Prostate gland (tissue), 2 donors: ENCODE measurements around the gene MPDU1. TPM values are rescaled to one million over a fixed set of nuclear protein-coding genes. Genes with fewer than 3 reads are reported as not detected.

Source experiments
- DNase-seq: peaks from one replicate; pipeline ENCODE4 v3.0.0-alpha.2; 2019; ENCODE audit warnings: low spot score
- H3K27ac ChIP-seq, 2 donors: fragments of 200-600 bp; sonication (generic); 2 replicates each; pipeline ENCODE4 v1.5.1; 2017 to 2019
- H3K27me3 ChIP-seq: fragments of 200-600 bp; sonication (generic); replicated peaks from 2 replicates; pipeline ENCODE4 v1.5.1; 2019; ENCODE audit not compliant: insufficient read depth
- H3K36me3 ChIP-seq, 2 donors: fragments of 200-600 bp; sonication (generic); 1 replicate in 1 of 2; 2 replicates in 1 of 2; pipeline versions ENCODE4 v1.5.1 to v1.8.1; 2017 to 2019
- H3K4me1 ChIP-seq: fragments of 200-600 bp; sonication (generic); replicated peaks from 2 replicates; pipeline ENCODE4 v1.5.1; 2019
- H3K4me3 ChIP-seq, 2 donors: fragments of 200-600 bp; sonication (generic); 2 replicates each; pipeline ENCODE4 v1.5.1; 2017 to 2019
- H3K9me3 ChIP-seq: fragments of 200-600 bp; sonication (generic); 2 replicates; pipeline ENCODE4 v1.5.1; 2017
- POLR2A ChIP-seq: fragments of 450-650 bp; IDR thresholded peaks from one replicate; pipeline ENCODE4 v1.6.1; 2016; ENCODE audit warnings: antibody characterized with exemption, mild to moderate bottlenecking
- POLR2AphosphoS5 ChIP-seq: sonication (generic); formaldehyde crosslinking; IDR thresholded peaks from one replicate; pipeline ENCODE4 v1.6.1; 2017; ENCODE audit warnings: antibody characterized with exemption
- WGBS: methylation state at CpG from one replicate; pipeline ENCODE4 v1.1.5; 2018; 5-methylcytosine and 5-hydroxymethylcytosine counted together
- intact Hi-C: fragments of 100-400 bp; cut with DNase I; formaldehyde crosslinking; loops from one replicate; pipeline ENCODE4 v1.14.2; 2022
- total RNA-seq, 2 donors: library from RNA; depleted of rRNA; stranded (reverse); fragments of >200 nt; gene quantifications; one replicate each; pipeline ENCODE4 v1.1.0, GENCODE V29; 2016
- TF ChIP-seq, protein P1 (sequence below), 4 experiments: fragments of 200-600 bp in 2 of 4; fragments of 450-650 bp in 2 of 4; sonication (generic) in 2 of 4; IDR thresholded peaks; 1 replicate in 3 of 4; 2 replicates in 1 of 4; pipeline ENCODE4 v1.5.1; 2016 to 2019; ENCODE audit warnings: antibody characterized with exemption in 4 of 4, mild to moderate bottlenecking in 2 of 4, moderate library complexity in 2 of 4

The MPDU1 gene
- total RNA-seq, 2 donors from 2014 or later, result 101 to 239 TPM

DNA sequence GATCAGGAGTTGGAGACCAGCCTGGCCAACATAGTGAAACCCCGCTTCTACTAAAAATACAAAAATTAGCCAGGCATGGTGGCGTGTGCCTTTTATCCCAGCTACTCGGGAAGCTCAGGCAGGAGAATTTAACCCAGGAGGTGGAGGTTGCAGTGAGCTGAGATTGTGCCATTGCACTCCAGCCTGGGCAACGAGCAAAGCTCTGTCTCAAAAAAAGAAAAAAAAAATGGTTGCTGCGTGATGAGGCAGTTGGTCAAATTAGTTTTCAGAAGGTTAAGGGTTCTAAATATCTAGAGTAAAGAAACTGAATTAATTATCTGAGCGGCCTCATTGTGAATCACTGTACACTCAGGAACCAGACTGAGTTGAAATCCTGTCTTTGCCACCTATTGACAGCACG, 7.7 kb upstream of the MPDU1 start:
- no peak for DNase-seq
- Histone ChIP-seq H3K27me3 (no peaks in the 10 kb centered on the region), H3K9me3 (no peaks in the 10 kb centered on the region), H3K4me3 (no peak overlapping the region), H3K36me3 (peaks cover 26 to 42% of the 10 kb centered on the region in 2 donors), H3K4me1 (no peaks in the 10 kb centered on the region), H3K27ac (no peak overlapping the region)
- intact Hi-C loops, result no loop called here
- TF ChIP-seq POLR2AphosphoS5 (no peak), POLR2A (no peak)
- TF ChIP-seq, protein P1, sequence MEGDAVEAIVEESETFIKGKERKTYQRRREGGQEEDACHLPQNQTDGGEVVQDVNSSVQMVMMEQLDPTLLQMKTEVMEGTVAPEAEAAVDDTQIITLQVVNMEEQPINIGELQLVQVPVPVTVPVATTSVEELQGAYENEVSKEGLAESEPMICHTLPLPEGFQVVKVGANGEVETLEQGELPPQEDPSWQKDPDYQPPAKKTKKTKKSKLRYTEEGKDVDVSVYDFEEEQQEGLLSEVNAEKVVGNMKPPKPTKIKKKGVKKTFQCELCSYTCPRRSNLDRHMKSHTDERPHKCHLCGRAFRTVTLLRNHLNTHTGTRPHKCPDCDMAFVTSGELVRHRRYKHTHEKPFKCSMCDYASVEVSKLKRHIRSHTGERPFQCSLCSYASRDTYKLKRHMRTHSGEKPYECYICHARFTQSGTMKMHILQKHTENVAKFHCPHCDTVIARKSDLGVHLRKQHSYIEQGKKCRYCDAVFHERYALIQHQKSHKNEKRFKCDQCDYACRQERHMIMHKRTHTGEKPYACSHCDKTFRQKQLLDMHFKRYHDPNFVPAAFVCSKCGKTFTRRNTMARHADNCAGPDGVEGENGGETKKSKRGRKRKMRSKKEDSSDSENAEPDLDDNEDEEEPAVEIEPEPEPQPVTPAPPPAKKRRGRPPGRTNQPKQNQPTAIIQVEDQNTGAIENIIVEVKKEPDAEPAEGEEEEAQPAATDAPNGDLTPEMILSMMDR (IDR thresholded peaks at IDR 0.05), result no peak
- 71% methylated on average over 7 of the region's 7 CpGs for WGBS

DNA sequence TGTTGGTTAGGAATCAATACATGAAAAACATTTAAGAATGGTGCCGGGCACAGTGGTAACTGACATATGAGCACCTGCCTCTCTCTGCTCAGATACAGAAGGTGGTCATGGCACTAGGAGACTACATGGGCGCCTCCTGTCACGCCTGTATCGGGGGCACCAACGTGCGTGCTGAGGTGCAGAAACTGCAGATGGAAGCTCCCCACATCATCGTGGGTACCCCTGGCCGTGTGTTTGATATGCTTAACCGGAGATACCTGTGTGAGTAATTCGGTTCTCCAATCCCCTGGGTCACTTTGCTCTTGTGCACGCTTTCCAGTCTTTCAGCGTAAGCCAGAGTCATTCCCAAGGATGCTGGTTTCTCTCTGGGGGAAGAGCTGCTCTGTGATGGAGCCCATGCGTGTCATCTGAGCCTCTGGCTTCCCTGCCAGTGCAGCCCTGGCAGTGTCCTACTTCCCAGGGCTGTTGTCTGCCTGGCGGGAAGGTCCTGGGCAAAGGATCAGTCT, 7.2 kb upstream of the MPDU1 start:
- Histone ChIP-seq H3K4me1 (no peaks in the 10 kb centered on the region), H3K27me3 (no peaks in the 10 kb centered on the region), H3K4me3 (no peak overlapping the region), H3K9me3 (no peaks in the 10 kb centered on the region), H3K36me3 (peaks cover 26 to 42% of the 10 kb centered on the region in 2 donors), H3K27ac (no peak overlapping the region)
- TF ChIP-seq, protein P1 (IDR thresholded peaks at IDR 0.05), result no peak
- TF ChIP-seq POLR2AphosphoS5 (no peak), POLR2A (no peak)
- intact Hi-C loops, result no loop called here
- 80% methylated on average over 14 of the region's 14 CpGs for WGBS
- no peak for DNase-seq

DNA sequence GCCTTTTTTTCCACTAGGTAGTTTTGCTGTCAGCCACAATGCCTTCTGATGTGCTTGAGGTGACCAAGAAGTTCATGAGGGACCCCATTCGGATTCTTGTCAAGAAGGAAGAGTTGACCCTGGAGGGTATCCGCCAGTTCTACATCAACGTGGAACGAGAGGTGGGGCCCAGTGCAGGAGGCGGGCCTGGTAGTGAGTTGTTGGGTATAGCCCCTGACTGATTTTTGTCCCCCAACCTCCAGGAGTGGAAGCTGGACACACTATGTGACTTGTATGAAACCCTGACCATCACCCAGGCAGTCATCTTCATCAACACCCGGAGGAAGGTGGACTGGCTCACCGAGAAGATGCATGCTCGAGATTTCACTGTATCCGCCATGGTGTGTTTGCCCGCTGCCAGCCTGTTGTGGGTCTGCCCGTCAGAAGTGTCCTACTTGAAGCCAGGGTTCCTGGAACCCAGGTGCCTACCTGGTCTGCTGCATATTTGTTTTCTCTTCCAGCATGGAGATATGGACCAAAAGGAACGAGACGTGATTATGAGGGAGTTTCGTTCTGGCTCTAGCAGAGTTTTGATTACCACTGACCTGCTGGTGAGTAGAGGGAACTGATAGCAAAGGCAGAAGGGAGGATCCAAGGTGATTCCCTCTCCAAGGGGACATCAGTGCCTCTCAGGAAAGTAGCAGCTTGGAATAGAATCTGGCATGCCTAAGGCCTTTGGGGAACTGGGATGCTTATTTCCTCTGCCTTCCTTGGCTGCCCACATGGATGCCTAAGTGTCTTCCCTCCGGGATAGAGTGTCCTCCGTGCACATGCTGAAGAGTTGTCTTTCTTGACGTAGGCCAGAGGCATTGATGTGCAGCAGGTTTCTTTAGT, 6.1 kb upstream of the MPDU1 start:
- H3K9me3 ChIP-seq, result no peaks in the 10 kb centered on the region
- WGBS, result 75% methylated on average over 17 of the region's 17 CpGs
- H3K27me3 ChIP-seq, result no peaks in the 10 kb centered on the region
- no peak for DNase-seq
- TF ChIP-seq, protein P1 (IDR thresholded peaks at IDR 0.05), result no peak
- TF ChIP-seq POLR2A (no peak), POLR2AphosphoS5 (no peak)
- H3K4me1 ChIP-seq, result peaks cover 6% of the 10 kb centered on the region
- peaks cover 26 to 42% of the 10 kb centered on the region in 2 donors for H3K36me3 ChIP-seq
- intact Hi-C loops, result no loop called here
- H3K4me3 ChIP-seq, result no peak overlapping the region
- H3K27ac ChIP-seq, result no peak overlapping the region

DNA sequence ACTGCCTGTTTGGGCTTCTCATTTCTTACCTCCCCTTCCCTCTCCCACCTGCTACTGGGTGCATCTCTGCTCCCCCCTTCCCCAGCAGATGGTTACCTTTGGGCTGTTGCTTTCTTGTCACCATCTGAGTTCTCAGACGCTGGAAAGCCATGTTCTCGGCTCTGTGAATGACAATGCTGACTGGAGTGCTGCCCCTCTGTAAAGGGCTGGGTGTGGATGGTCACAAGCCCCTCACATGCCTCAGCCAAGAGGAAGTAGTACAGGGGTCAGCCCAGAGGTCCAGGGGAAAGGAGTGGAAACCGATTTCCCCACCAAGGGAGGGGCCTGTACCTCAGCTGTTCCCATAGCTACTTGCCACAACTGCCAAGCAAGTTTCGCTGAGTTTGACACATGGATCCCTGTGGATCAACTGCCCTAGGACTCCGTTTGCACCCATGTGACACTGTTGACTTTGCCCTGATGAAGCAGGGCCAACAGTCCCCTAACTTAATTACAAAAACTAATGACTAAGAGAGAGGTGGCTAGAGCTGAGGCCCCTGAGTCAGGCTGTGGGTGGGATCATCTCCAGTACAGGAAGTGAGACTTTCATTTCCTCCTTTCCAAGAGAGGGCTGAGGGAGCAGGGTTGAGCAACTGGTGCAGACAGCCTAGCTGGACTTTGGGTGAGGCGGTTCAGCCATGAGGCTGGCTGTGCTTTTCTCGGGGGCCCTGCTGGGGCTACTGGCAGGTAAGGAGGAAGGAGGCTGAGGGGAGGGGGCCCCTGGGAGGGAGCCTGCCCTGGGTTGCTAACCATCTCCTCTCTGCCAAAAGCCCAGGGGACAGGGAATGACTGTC, 4.4 kb upstream of the MPDU1 start, which contains the start of gene CD68:
Gene CD68 (plus strand): TSS at position 638 of the 833 bp plus-strand sequence. CDS start 40 bp downstream, at position 678.
- WGBS, result 20% methylated on average over 7 of the region's 7 CpGs
- no peak within 1 kb of the TSS for H3K4me3 ChIP-seq
- H3K36me3 ChIP-seq, result peaks cover 26 to 42% of the 10 kb centered on the region in 2 donors
- H3K9me3 ChIP-seq, result no peaks in the 10 kb centered on the region
- H3K27me3 ChIP-seq, result no peaks in the 10 kb centered on the region
- intact Hi-C loops, result no loop called here
- TF ChIP-seq, protein P1 (IDR thresholded peaks at IDR 0.05), result no peak
- TF ChIP-seq POLR2AphosphoS5 (peak; percentile 49), POLR2A (peak; percentile 80)
- DNase-seq, result no peak
- H3K4me1 ChIP-seq, result peaks cover 14% of the 10 kb centered on the region
- H3K27ac ChIP-seq, result peak within 1 kb of the TSS; percentile 59 to 71
